K562 (cell line): ENCODE measurements around the gene TPK1. TPM values are rescaled to one million over a fixed set of nuclear protein-coding genes. Genes with fewer than 3 reads are reported as not detected.

Experiments used
- ATAC-seq: fragments of 200-7000 bp; cut with Tn5 transposase; 3 replicates; pipeline ENCODE4 v1.9.1; 2020; ENCODE audit warnings: moderate library complexity
- BruUV-seq: library from RNA; stranded (reverse); fragments of 400-500 nt; replicated peaks from 2 replicates; lab custom pipeline; 2021; lab: Mats Ljungman, UMichigan
- CTCF ChIA-PET: fragments of 300-600 bp; formaldehyde crosslinking; extraction: SDS; loops from one replicate; lab custom pipeline; 2021; ENCODE audit warnings: low intra/inter-chr PET ratio; lab: Yijun Ruan, JAX
- POLR2A ChIA-PET: fragments of 300-600, 350-650 bp; sonication (Branson Sonifier 250); formaldehyde crosslinking; extraction: SDS; loops from one replicate; lab custom pipeline; 2021; ENCODE audit warnings: antibody characterized with exemption, inconsistent platforms; lab: Yijun Ruan, JAX
- DNase-seq, 4 experiments: peaks; one replicate each; pipeline versions ENCODE4 v3.0.0 to v3.0.0-alpha.2; 2011 to 2018; ENCODE audit warnings: low spot score in 3 of 4, mixed read lengths in 3 of 4; ENCODE audit errors: extremely low read depth in 1 of 4
- FAIRE-seq: peaks from 2 replicates; lab custom pipeline; 2011; peaks lifted over from hg19 to GRCh38; lab: Jason Lieb, UNC
- H2AFZ ChIP-seq: 2 replicates; pipeline ENCODE4 v1.6.0; 2011; ENCODE audit warnings: low read depth, low read length, control low read depth, inconsistent platforms
- H3K27ac ChIP-seq: fragments of 200-600 bp; 3 replicates; pipeline ENCODE4 v1.8.0; 2011; ENCODE audit warnings: low read depth, mild to moderate bottlenecking, control low read depth, inconsistent platforms, low read length, moderate library complexity, mixed read lengths; ENCODE audit errors: extremely low read depth
- H3K27me3 ChIP-seq, 2 experiments: fragments of 300-600 bp in 1 of 2; 2 replicates in 1 of 2; 3 replicates in 1 of 2; pipeline versions ENCODE4 v1.6.0 to v1.8.0; 2011; ENCODE audit warnings: inconsistent platforms in 2 of 2, low read length in 2 of 2, mild to moderate bottlenecking in 1 of 2, mixed read lengths in 1 of 2, moderate library complexity in 1 of 2; ENCODE audit not compliant: control insufficient read depth in 2 of 2, insufficient read depth in 2 of 2
- H3K36me3 ChIP-seq: fragments of 300-600 bp; 3 replicates; pipeline ENCODE4 v1.8.0; 2011; ENCODE audit warnings: mild to moderate bottlenecking, low read length, inconsistent platforms; ENCODE audit not compliant: control insufficient read depth, insufficient read depth
- H3K4me1 ChIP-seq, 2 experiments: fragments of 200-600 bp in 1 of 2; replicated peaks in 1 of 2; 2 replicates in 1 of 2; 3 replicates in 1 of 2; pipeline versions ENCODE4 v1.5.1 to v1.8.0; 2011; ENCODE audit warnings: inconsistent platforms in 2 of 2, low read length in 2 of 2, mild to moderate bottlenecking in 1 of 2, mixed read lengths in 1 of 2, moderate library complexity in 1 of 2; ENCODE audit not compliant: control insufficient read depth in 2 of 2, insufficient read depth in 2 of 2
- H3K4me2 ChIP-seq: 2 replicates; pipeline ENCODE4 v1.6.1; 2011; ENCODE audit warnings: low read length, control low read depth, inconsistent platforms, mixed read lengths; ENCODE audit not compliant: insufficient read depth
- H3K4me3 ChIP-seq: fragments of 200-600 bp; sonication (generic), shearing (Covaris generic); 2 replicates; pipeline ENCODE4 v1.5.1; 2016; ENCODE audit warnings: control low read depth, inconsistent platforms
- H3K79me2 ChIP-seq: fragments of 200-600 bp; 3 replicates; pipeline ENCODE4 v1.8.0; 2011; ENCODE audit warnings: low read length, inconsistent platforms; ENCODE audit not compliant: control insufficient read depth, insufficient read depth
- H3K9ac ChIP-seq, 2 experiments: 2 replicates each; pipeline versions ENCODE4 v1.6.0 to v1.6.1; 2011; ENCODE audit warnings: low read depth in 2 of 2, low read length in 2 of 2, control low read depth in 1 of 2, inconsistent platforms in 1 of 2, mild to moderate bottlenecking in 1 of 2, mixed read lengths in 1 of 2; ENCODE audit not compliant: insufficient read depth in 1 of 2
- H3K9me1 ChIP-seq: one replicate; pipeline ENCODE4 v1.6.0; 2011; ENCODE audit warnings: inconsistent platforms, mild to moderate bottlenecking, low read length, moderate library complexity; ENCODE audit not compliant: control insufficient read depth, insufficient read depth
- H3K9me3 ChIP-seq: replicated peaks from 2 replicates; pipeline ENCODE4 v1.5.1; 2011; ENCODE audit warnings: low read depth, low read length, inconsistent platforms; ENCODE audit not compliant: control insufficient read depth, insufficient read depth
- H4K20me1 ChIP-seq: replicated peaks from 2 replicates; pipeline ENCODE4 v1.6.1; 2011; ENCODE audit warnings: low read length, inconsistent platforms, mixed read lengths; ENCODE audit not compliant: control insufficient read depth, insufficient read depth
- GATA2 ChIP-seq: sonication (generic); formaldehyde crosslinking; IDR thresholded peaks from 2 replicates; pipeline ENCODE4 v1.4.0; 2020; ENCODE audit warnings: mild to moderate bottlenecking, missing genetic modification reagents
- WGBS: fragments of 100-300 bp; shearing (Covaris generic); methylation state at CpG from one replicate; pipeline ENCODE4 v1.1.6; 2016; ENCODE audit warnings: low coverage, mixed read lengths; ENCODE audit not compliant: insufficient coverage; ENCODE audit errors: missing lambda C conversion rate; 5-methylcytosine and 5-hydroxymethylcytosine counted together
- in situ Hi-C: fragments of 300-500 bp; cut with MboI; formaldehyde crosslinking; loops from 4 replicates; pipeline ENCODE4 v1.15.0; 2018; ENCODE audit warnings: inconsistent platforms, mixed read lengths
- intact Hi-C: fragments of 100-400 bp; cut with micrococcal nuclease; formaldehyde crosslinking; loops from 2 replicates; pipeline ENCODE4 v1.14.2; 2022
- polyA plus RNA-seq, 8 experiments: library from polyadenylated mRNA; depleted of rRNA in 4 of 8; stranded (reverse) in 5 of 8; unstranded in 3 of 8; fragments of >200 nt; fragmentation: Nextera tagmentation in 2 of 8; fragmentation: Illumina TruSeq in 1 of 8; extraction: Ambion mirVana in 2 of 8; extraction: Trizol in 1 of 8; gene quantifications; 2 replicates each; pipeline versions ENCODE4 v1.2.1 to v1.2.3, GENCODE V29; 2011 to 2014; ENCODE audit warnings: inconsistent platforms in 1 of 8, missing spikeins in 1 of 8
- total RNA-seq, 7 experiments: library from RNA; depleted of rRNA in 6 of 7; stranded (reverse); fragments of >200 nt in 6 of 7; fragmentation: Illumina TruSeq in 2 of 7; extraction: Trizol in 2 of 7; gene quantifications; 2 replicates each; pipeline versions ENCODE4 v1.2.1 to v1.2.3, GENCODE V29; 2011 to 2021; ENCODE audit warnings: low replicate concordance in 1 of 7
- TF ChIP-seq, protein P1 (sequence below): fragments of 200-800 bp; sonication (Bioruptor generic); IDR thresholded peaks from 2 replicates; pipeline ENCODE4 v1.6.1; 2017; ENCODE audit warnings: missing genetic modification characterization, missing compliant biosample characterization
- TF ChIP-seq, protein P2 (sequence below), 2 experiments: fragments of 200-800 bp in 1 of 2; sonication (Bioruptor generic) in 1 of 2; sonication (generic) in 1 of 2; formaldehyde crosslinking in 1 of 2; IDR thresholded peaks in 1 of 2; conservative IDR thresholded peaks in 1 of 2; 2 replicates each; pipeline versions ENCODE4 v1.5.0 to v1.6.1; 2016 to 2020; ENCODE audit warnings: missing compliant biosample characterization in 1 of 2, missing genetic modification characterization in 1 of 2, missing genetic modification reagents in 1 of 2

The TPK1 gene
- total and polyA plus RNA-seq, 9 of the 15 experiments (the other 6 are each of a cell fraction or from before 2014, with no cell fraction given), result 5.1 to 16.2 (median 9.2) TPM

DNA sequence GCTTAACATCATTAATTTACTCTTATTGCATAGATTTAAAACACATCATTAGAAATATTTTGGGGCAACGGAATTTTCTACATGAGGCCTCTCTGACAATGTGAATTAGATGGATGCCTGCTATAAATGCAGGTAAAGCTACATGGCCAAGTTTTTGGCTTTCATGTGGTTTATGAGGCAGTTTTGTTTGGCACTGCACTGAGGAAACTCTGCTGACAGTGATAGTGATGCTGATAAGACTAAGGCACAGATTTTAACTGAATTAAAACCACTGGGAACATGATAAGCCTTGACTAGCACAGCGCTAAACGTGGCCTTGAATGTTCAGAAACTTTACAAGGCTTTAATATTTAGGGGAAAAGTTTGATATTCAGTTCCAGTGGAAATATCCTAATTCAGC, 318.1 kb downstream of the TPK1 start:
- no peak for TF ChIP-seq GATA2 (CRISPR knock-in tag)
- TF ChIP-seq, protein P1, sequence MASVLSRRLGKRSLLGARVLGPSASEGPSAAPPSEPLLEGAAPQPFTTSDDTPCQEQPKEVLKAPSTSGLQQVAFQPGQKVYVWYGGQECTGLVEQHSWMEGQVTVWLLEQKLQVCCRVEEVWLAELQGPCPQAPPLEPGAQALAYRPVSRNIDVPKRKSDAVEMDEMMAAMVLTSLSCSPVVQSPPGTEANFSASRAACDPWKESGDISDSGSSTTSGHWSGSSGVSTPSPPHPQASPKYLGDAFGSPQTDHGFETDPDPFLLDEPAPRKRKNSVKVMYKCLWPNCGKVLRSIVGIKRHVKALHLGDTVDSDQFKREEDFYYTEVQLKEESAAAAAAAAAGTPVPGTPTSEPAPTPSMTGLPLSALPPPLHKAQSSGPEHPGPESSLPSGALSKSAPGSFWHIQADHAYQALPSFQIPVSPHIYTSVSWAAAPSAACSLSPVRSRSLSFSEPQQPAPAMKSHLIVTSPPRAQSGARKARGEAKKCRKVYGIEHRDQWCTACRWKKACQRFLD (CRISPR knock-in tag), result no peak
- TF ChIP-seq, protein P2, sequence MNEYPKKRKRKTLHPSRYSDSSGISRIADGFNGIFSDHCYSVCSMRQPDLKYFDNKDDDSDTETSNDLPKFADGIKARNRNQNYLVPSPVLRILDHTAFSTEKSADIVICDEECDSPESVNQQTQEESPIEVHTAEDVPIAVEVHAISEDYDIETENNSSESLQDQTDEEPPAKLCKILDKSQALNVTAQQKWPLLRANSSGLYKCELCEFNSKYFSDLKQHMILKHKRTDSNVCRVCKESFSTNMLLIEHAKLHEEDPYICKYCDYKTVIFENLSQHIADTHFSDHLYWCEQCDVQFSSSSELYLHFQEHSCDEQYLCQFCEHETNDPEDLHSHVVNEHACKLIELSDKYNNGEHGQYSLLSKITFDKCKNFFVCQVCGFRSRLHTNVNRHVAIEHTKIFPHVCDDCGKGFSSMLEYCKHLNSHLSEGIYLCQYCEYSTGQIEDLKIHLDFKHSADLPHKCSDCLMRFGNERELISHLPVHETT (CRISPR knock-in tag; conservative IDR thresholded peaks at IDR 0.05 in 1 of 2, IDR thresholded peaks at IDR 0.05 in 1 of 2), result no peak
- no peaks in the 10 kb centered on the region for H3K9me1 ChIP-seq
- DNase-seq (no peak), FAIRE-seq (no peak), ATAC-seq (no peak)
- 3% methylated on average over 3 of the region's 3 CpGs for WGBS
- H3K4me3 ChIP-seq, result no peak overlapping the region
- CTCF ChIA-PET, result no interaction called here
- H3K79me2 ChIP-seq, result no peaks in the 10 kb centered on the region
- POLR2A ChIA-PET, result no interaction called here
- H3K27me3 ChIP-seq, result no peaks in the 10 kb centered on the region
- intact Hi-C loops (no loop called here), in situ Hi-C loops (no loop called here)
- H3K4me2 ChIP-seq, result no peak overlapping the region
- BruUV-seq, result no TSS peak
- no peaks in the 10 kb centered on the region for H3K4me1 ChIP-seq
- no peak overlapping the region for H2AFZ ChIP-seq
- no peaks in the 10 kb centered on the region for H3K36me3 ChIP-seq
- no peaks in the 10 kb centered on the region for H4K20me1 ChIP-seq
- H3K9me3 ChIP-seq, result 0 out of 2 replicates have a peak, but pooled peaks cover 2% of the 10 kb centered on the region
- H3K9ac ChIP-seq, result no peak overlapping the region
- no peak overlapping the region for H3K27ac ChIP-seq
